IMR-90 (cell line): ENCODE results near the gene STARD10. TPM values are rescaled to one million over a fixed set of nuclear protein-coding genes. Genes with fewer than 3 reads are reported as not detected.

ENCODE experiments used
- ATAC-seq: fragments of 200-7000 bp; cut with Tn5 transposase; 2 replicates; pipeline ENCODE4 v1.9.1; 2020; ENCODE audit warnings: low read depth, mild to moderate bottlenecking, moderate library complexity
- BruUV-seq: library from RNA; stranded (reverse); fragments of 400-500 nt; replicated peaks from 2 replicates; lab custom pipeline; 2021; lab: Mats Ljungman, UMichigan
- CTCF ChIA-PET: fragments of 300-600 bp; formaldehyde crosslinking; extraction: SDS; loops from one replicate; lab custom pipeline; 2021; ENCODE audit warnings: antibody characterized with exemption; lab: Yijun Ruan, JAX
- POLR2A ChIA-PET: fragments of 300-600 bp; sonication (Branson Sonifier 250); formaldehyde crosslinking; loops from one replicate; lab custom pipeline; 2022; ENCODE audit warnings: antibody characterized with exemption; ENCODE audit not compliant: unreplicated experiment; lab: Charles Lee
- DNase-seq: peaks from one replicate; pipeline ENCODE4 v3.0.0; 2013
- H2AFZ ChIP-seq: replicated peaks from 2 replicates; pipeline ENCODE3; 2013; ENCODE audit warnings: low read length, mild to moderate bottlenecking; ENCODE audit not compliant: poor library complexity
- H2AK5ac ChIP-seq: 2 replicates; pipeline ENCODE4 v1.6.1; 2013; ENCODE audit warnings: low read depth, low read length, inconsistent platforms
- H2AK9ac ChIP-seq: replicated peaks from 2 replicates; pipeline ENCODE3; 2013; ENCODE audit warnings: mild to moderate bottlenecking, low read depth, low read length, moderate library complexity; ENCODE audit not compliant: poor library complexity
- H2BK120ac ChIP-seq: 2 replicates; pipeline ENCODE4 v1.6.1; 2013; ENCODE audit warnings: low read depth, low read length, inconsistent platforms
- H2BK15ac ChIP-seq: 3 replicates; pipeline ENCODE4 v1.6.1; 2013; ENCODE audit warnings: low read depth, low read length, inconsistent platforms
- H2BK20ac ChIP-seq: 2 replicates; pipeline ENCODE4 v1.6.1; 2013; ENCODE audit warnings: low read depth, mild to moderate bottlenecking, inconsistent platforms, low read length, moderate library complexity
- H2BK5ac ChIP-seq: 2 replicates; pipeline ENCODE4 v1.6.1; 2013; ENCODE audit warnings: mild to moderate bottlenecking, low read depth, low read length, inconsistent platforms; ENCODE audit not compliant: poor library complexity, severe bottlenecking
- H3K14ac ChIP-seq: replicated peaks from 2 replicates; pipeline ENCODE4 v1.6.1; 2013; ENCODE audit warnings: low read depth, low read length, inconsistent platforms
- H3K18ac ChIP-seq: 2 replicates; pipeline ENCODE4 v1.6.1; 2013; ENCODE audit warnings: low read depth, low read length, control low read depth
- H3K23ac ChIP-seq: 2 replicates; pipeline ENCODE4 v1.6.1; 2013; ENCODE audit warnings: low read depth, low read length, inconsistent platforms
- H3K27ac ChIP-seq: 2 replicates; pipeline ENCODE4 v1.5.1; 2013; ENCODE audit warnings: mild to moderate bottlenecking, control low read depth, low read length; ENCODE audit not compliant: insufficient read depth
- H3K27me3 ChIP-seq: 2 replicates; pipeline ENCODE4 v1.6.1; 2013; ENCODE audit warnings: low read length; ENCODE audit not compliant: control insufficient read depth, insufficient read depth
- H3K36me3 ChIP-seq: 2 replicates; pipeline ENCODE4 v1.6.1; 2013; ENCODE audit warnings: low read length, mixed read lengths; ENCODE audit not compliant: control insufficient read depth, insufficient read depth
- H3K4ac ChIP-seq: 2 replicates; pipeline ENCODE4 v1.6.1; 2013; ENCODE audit warnings: low read depth, low read length, inconsistent platforms
- H3K4me1 ChIP-seq: 2 replicates; pipeline ENCODE4 v1.6.1; 2013; ENCODE audit warnings: low read length, mixed read lengths; ENCODE audit not compliant: control insufficient read depth, insufficient read depth
- H3K4me2 ChIP-seq: 2 replicates; pipeline ENCODE4 v1.6.1; 2013; ENCODE audit warnings: low read depth, mild to moderate bottlenecking, control low read depth, low read length, moderate library complexity
- H3K4me3 ChIP-seq: 2 replicates; pipeline ENCODE4 v1.5.1; 2013; ENCODE audit warnings: low read depth, mild to moderate bottlenecking, control low read depth, low read length, moderate library complexity; ENCODE audit not compliant: insufficient read depth
- H3K56ac ChIP-seq: 2 replicates; pipeline ENCODE4 v1.6.1; 2013; ENCODE audit warnings: low read length, inconsistent platforms; ENCODE audit not compliant: insufficient read depth; ENCODE audit errors: extremely low read depth
- H3K79me1 ChIP-seq, 2 experiments: 2 replicates each; pipeline ENCODE4 v1.6.1; 2013; ENCODE audit warnings: low read length in 2 of 2, inconsistent platforms in 1 of 2, low read depth in 1 of 2
- H3K9ac ChIP-seq: 2 replicates; pipeline ENCODE4 v1.6.1; 2013; ENCODE audit warnings: low read depth, low read length, control low read depth
- H3K9me1 ChIP-seq: 2 replicates; pipeline ENCODE4 v1.6.1; 2013; ENCODE audit warnings: low read length, inconsistent platforms; ENCODE audit not compliant: insufficient read depth
- H3K9me3 ChIP-seq: 2 replicates; pipeline ENCODE4 v1.6.1; 2013; ENCODE audit warnings: low read length; ENCODE audit not compliant: control insufficient read depth, insufficient read depth
- H4K20me1 ChIP-seq: 2 replicates; pipeline ENCODE4 v1.6.1; 2013; ENCODE audit warnings: low read length, inconsistent platforms; ENCODE audit not compliant: insufficient read depth
- H4K5ac ChIP-seq: 2 replicates; pipeline ENCODE4 v1.6.1; 2013; ENCODE audit warnings: mild to moderate bottlenecking, low read depth, low read length, control low read depth
- H4K8ac ChIP-seq, 2 experiments: 2 replicates each; pipeline ENCODE4 v1.6.1; 2013; ENCODE audit warnings: low read depth in 2 of 2, low read length in 2 of 2, control low read depth in 1 of 2, inconsistent platforms in 1 of 2
- H4K91ac ChIP-seq: 2 replicates; pipeline ENCODE4 v1.6.1; 2013; ENCODE audit warnings: low read depth, low read length, inconsistent platforms; ENCODE audit not compliant: insufficient read depth
- CEBPB ChIP-seq: IDR thresholded peaks from 2 replicates; pipeline ENCODE4 v1.6.1; 2012; ENCODE audit warnings: low read depth, low read length, improper control_type of control experiment
- WGBS, 2 experiments: methylation state at CpG; one replicate each; pipeline versions ENCODE4 v1.1.5 to v1.1.7; 2013; ENCODE audit warnings: missing lambda C conversion rate in 2 of 2; ENCODE audit not compliant: insufficient read length in 1 of 2; ENCODE audit errors: extremely low coverage in 2 of 2; 5-methylcytosine and 5-hydroxymethylcytosine counted together
- dilution Hi-C: fragments of 300-500 bp; cut with HindIII; formaldehyde crosslinking; loops from one replicate; pipeline ENCODE4 v1.14.3; 2018; ENCODE audit warnings: low sequenced_read_pairs; ENCODE audit not compliant: unreplicated experiment
- in situ Hi-C: fragments of 300-500 bp; cut with MboI; formaldehyde crosslinking; loops from 3 replicates; pipeline ENCODE4 v1.14.3; 2019; ENCODE audit warnings: low sequenced_read_pairs, inconsistent platforms, mixed read lengths
- intact Hi-C: fragments of 100-400 bp; cut with micrococcal nuclease; formaldehyde crosslinking; loops from 2 replicates; pipeline ENCODE4 v1.10.0; 2022
- polyA plus RNA-seq, 3 experiments: library from polyadenylated mRNA; depleted of rRNA; stranded (reverse); fragments of >200 nt; gene quantifications; 2 replicates each; pipeline ENCODE4 v1.2.3, GENCODE V29; 2012; ENCODE audit warnings: low replicate concordance in 1 of 3
- total RNA-seq: library from RNA; depleted of rRNA; stranded (reverse); fragments of >200 nt; gene quantifications from 2 replicates; pipeline ENCODE4 v1.2.3, GENCODE V29; 2012

The STARD10 gene
- total and polyA plus RNA-seq, 2 of the 4 experiments (the other 2 are of a cell fraction), result 23.8 to 37.4 TPM

DNA sequence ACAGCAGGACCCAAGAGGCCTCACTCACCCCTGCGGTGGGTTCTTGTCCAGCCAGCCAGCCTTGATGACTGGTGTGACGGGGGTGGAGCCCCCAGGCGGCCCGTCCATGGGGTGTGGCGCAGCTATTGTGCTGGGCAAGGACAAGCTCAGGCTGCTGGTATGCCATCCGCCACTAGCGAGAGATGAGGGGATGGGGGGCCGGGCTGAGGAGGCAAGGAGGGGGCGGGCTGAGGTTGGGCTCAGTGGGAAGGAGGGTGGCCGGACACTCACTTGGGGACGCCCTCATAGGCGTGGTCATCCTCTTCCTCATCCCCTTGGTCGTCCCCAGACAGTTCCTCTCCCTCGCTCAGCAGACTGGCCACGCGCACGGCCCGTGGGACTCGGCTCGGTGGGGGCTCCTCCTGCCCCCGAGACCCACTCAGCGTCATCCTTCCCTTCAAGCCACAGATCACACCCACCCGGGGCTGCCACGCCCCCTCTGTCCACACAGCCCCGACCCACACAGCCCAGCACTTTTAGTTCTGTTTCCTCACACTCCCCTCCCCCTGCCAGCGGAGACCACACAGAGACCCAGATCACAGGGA lies 81.6 kb downstream of the STARD10 start:
- Histone ChIP-seq H2BK15ac (no peak overlapping the region), H3K4ac (no peak overlapping the region), H3K79me1 (peaks cover 20 to 75% of the 10 kb centered on the region in 2 experiments), H3K9me3 (no peaks in the 10 kb centered on the region), H2BK20ac (no peak overlapping the region), H3K14ac (no peak overlapping the region), H2AK5ac (no peak overlapping the region), H2BK5ac (no peak overlapping the region), H3K27me3 (no peaks in the 10 kb centered on the region), H2AK9ac (no peak overlapping the region), H3K36me3 (peaks cover 53% of the 10 kb centered on the region), H3K4me1 (peaks cover 4% of the 10 kb centered on the region; the same call in 1 of the 2 replicates), H2AFZ (peak overlapping the region; percentile 5), H4K8ac (no peak overlapping the region), H4K91ac (no peak overlapping the region), H3K56ac (no peak overlapping the region), H3K18ac (no peak overlapping the region), H3K4me3 (no peak overlapping the region), H3K23ac (no peak overlapping the region), H4K20me1 (peaks cover 62% of the 10 kb centered on the region), H3K9me1 (peaks cover 3% of the 10 kb centered on the region; the same call in 1 of the 2 replicates), H3K9ac (no peak overlapping the region), H2BK120ac (no peak overlapping the region), H3K4me2 (no peak overlapping the region), H3K27ac (no peak overlapping the region), H4K5ac (no peak overlapping the region)
- no peak for TF ChIP-seq CEBPB
- DNase-seq, result no peak
- POLR2A ChIA-PET, result no interaction called here
- in situ Hi-C loops, result no loop called here
- no TSS peak for BruUV-seq
- dilution Hi-C loops, result no loop called here
- intact Hi-C loops, result no loop called here
- WGBS, 2 experiments, result 61% methylated on average over 5 of the region's 26 CpGs; no CpG with 5 or more reads in 1 of the 2 experiments
- CTCF ChIA-PET, result no interaction called here
- peak; percentile 40 for ATAC-seq
